MM.1S (cell line): ENCODE results near the gene PEX14.

Experiments used
- DNase-seq: peaks from one replicate; pipeline ENCODE4 v3.0.0-alpha.2; 2015
- H2AFZ ChIP-seq: fragments of 300-600 bp; sonication (generic); 2 replicates; pipeline ENCODE4 v1.6.0; 2016; ENCODE audit warnings: antibody characterized with exemption, low read length
- H3F3A ChIP-seq: fragments of 300-600 bp; sonication (generic); 2 replicates; pipeline ENCODE4 v1.6.1; 2016; ENCODE audit warnings: mild to moderate bottlenecking, antibody characterized with exemption, low read length, moderate library complexity, mixed read lengths; ENCODE audit not compliant: insufficient read depth
- H3K27ac ChIP-seq: fragments of 300-600 bp; sonication (generic); 2 replicates; pipeline ENCODE4 v1.5.1; 2016; ENCODE audit warnings: mild to moderate bottlenecking, low read length
- H3K27me3 ChIP-seq: fragments of 300-600 bp; sonication (generic); replicated peaks from 2 replicates; pipeline ENCODE4 v1.6.0; 2016; ENCODE audit warnings: low read length; ENCODE audit not compliant: insufficient read depth
- H3K36me3 ChIP-seq: fragments of 300-600 bp; sonication (generic); replicated peaks from 2 replicates; pipeline ENCODE4 v1.6.1; 2016; ENCODE audit warnings: mild to moderate bottlenecking, low read length, mixed read lengths; ENCODE audit not compliant: insufficient read depth
- H3K4me1 ChIP-seq: fragments of 300-600 bp; sonication (generic); 2 replicates; pipeline ENCODE4 v1.6.1; 2016; ENCODE audit warnings: low read length, mixed read lengths
- H3K4me2 ChIP-seq: fragments of 300-600 bp; sonication (generic); 2 replicates; pipeline ENCODE4 v1.6.0; 2016; ENCODE audit warnings: low read depth, low read length
- H3K4me3 ChIP-seq: fragments of 300-600 bp; sonication (generic); 2 replicates; pipeline ENCODE4 v1.5.1; 2016; ENCODE audit warnings: low read length, mixed read lengths
- H3K79me2 ChIP-seq: fragments of 300-600 bp; sonication (generic); 2 replicates; pipeline ENCODE4 v1.6.1; 2016; ENCODE audit warnings: mixed run types, low read length, mixed read lengths
- H3K9ac ChIP-seq: fragments of 300-600 bp; sonication (generic); 2 replicates; pipeline ENCODE4 v1.6.1; 2016; ENCODE audit warnings: low read length, mixed read lengths
- H3K9me2 ChIP-seq: fragments of 300-600 bp; sonication (generic); replicated peaks from 2 replicates; pipeline ENCODE4 v1.6.1; 2016; ENCODE audit warnings: mild to moderate bottlenecking, low read length, mixed read lengths; ENCODE audit not compliant: insufficient read depth
- H3K9me3 ChIP-seq: fragments of 300-600 bp; sonication (generic); replicated peaks from 2 replicates; pipeline ENCODE4 v1.6.1; 2016; ENCODE audit warnings: mild to moderate bottlenecking, low read length, mixed read lengths; ENCODE audit not compliant: insufficient read depth
- H4K20me1 ChIP-seq: fragments of 300-600 bp; sonication (generic); 2 replicates; pipeline ENCODE4 v1.6.1; 2016; ENCODE audit warnings: mild to moderate bottlenecking, low read length, moderate library complexity, mixed read lengths; ENCODE audit not compliant: insufficient read depth
- CTCF ChIP-seq: fragments of 300-600 bp; sonication (generic); IDR thresholded peaks from 2 replicates; pipeline ENCODE4 v1.5.1; 2016; ENCODE audit warnings: antibody characterized with exemption, low read length, mixed read lengths
- EZH2 ChIP-seq: fragments of 300-600 bp; sonication (generic); optimal IDR thresholded peaks from 2 replicates; pipeline ENCODE3; 2017; ENCODE audit warnings: low read depth, mild to moderate bottlenecking, antibody characterized with exemption, low read length, mixed read lengths
- EZH2phosphoT487 ChIP-seq: fragments of 300-600 bp; sonication (generic); IDR thresholded peaks from 2 replicates; pipeline ENCODE4 v1.6.1; 2018; ENCODE audit warnings: antibody characterized with exemption, low read length

The PEX14 gene

GRCh38 chr1:10617931-10618885 is 143.5 kb downstream of the PEX14 start:
- no peak overlapping the region for H3K4me2 ChIP-seq
- no peak overlapping the region for H2AFZ ChIP-seq
- no peaks in the 10 kb centered on the region for H4K20me1 ChIP-seq
- H3K9me2 ChIP-seq: no peaks in the 10 kb centered on the region
- H3K4me3 ChIP-seq: no peak overlapping the region
- H3K9me3 ChIP-seq: no peaks in the 10 kb centered on the region
- no peaks in the 10 kb centered on the region for H3K27me3 ChIP-seq
- no peaks in the 10 kb centered on the region for H3F3A ChIP-seq
- H3K79me2 ChIP-seq: no peaks in the 10 kb centered on the region
- H3K36me3 ChIP-seq: no peaks in the 10 kb centered on the region
- no peak for DNase-seq
- TF ChIP-seq EZH2: no peak
- TF ChIP-seq CTCF: no peak
- no peak for TF ChIP-seq EZH2phosphoT487
- no peaks in the 10 kb centered on the region for H3K4me1 ChIP-seq
- H3K9ac ChIP-seq: no peak overlapping the region
- H3K27ac ChIP-seq: no peak overlapping the region

GRCh38 chr1:10620776-10621175 is 146.0 kb downstream of the PEX14 start:
- H3K79me2 ChIP-seq: no peaks in the 10 kb centered on the region
- DNase-seq: no peak
- TF ChIP-seq EZH2phosphoT487: no peak
- no peak for TF ChIP-seq EZH2
- no peak for TF ChIP-seq CTCF
- no peak overlapping the region for H2AFZ ChIP-seq
- H3K4me2 ChIP-seq: no peak overlapping the region
- H3K36me3 ChIP-seq: no peaks in the 10 kb centered on the region
- H4K20me1 ChIP-seq: no peaks in the 10 kb centered on the region
- no peaks in the 10 kb centered on the region for H3K4me1 ChIP-seq
- no peaks in the 10 kb centered on the region for H3F3A ChIP-seq
- H3K9ac ChIP-seq: no peak overlapping the region
- H3K9me3 ChIP-seq: no peaks in the 10 kb centered on the region
- no peak overlapping the region for H3K4me3 ChIP-seq
- H3K9me2 ChIP-seq: no peaks in the 10 kb centered on the region
- no peak overlapping the region for H3K27ac ChIP-seq
- H3K27me3 ChIP-seq: no peaks in the 10 kb centered on the region

- no peak overlapping the region for H3K9ac ChIP-seq
- DNase-seq: no peak
- H3K4me3 ChIP-seq: no peak overlapping the region
- no peaks in the 10 kb centered on the region for H3K9me2 ChIP-seq
- H3F3A ChIP-seq: no peaks in the 10 kb centered on the region
- H3K27ac ChIP-seq: no peak overlapping the region
- no peaks in the 10 kb centered on the region for H3K4me1 ChIP-seq
- no peak overlapping the region for H2AFZ ChIP-seq
- H3K27me3 ChIP-seq: no peaks in the 10 kb centered on the region
- H3K36me3 ChIP-seq: no peaks in the 10 kb centered on the region
- no peak overlapping the region for H3K4me2 ChIP-seq
- TF ChIP-seq CTCF (no peak), EZH2 (no peak), EZH2phosphoT487 (no peak)
- no peaks in the 10 kb centered on the region for H3K79me2 ChIP-seq
- no peaks in the 10 kb centered on the region for H4K20me1 ChIP-seq
- no peaks in the 10 kb centered on the region for H3K9me3 ChIP-seq
Observed at GRCh38 chr1:10621906-10622305, 147.2 kb downstream of the PEX14 start.
